HCT116 (cell line): Measurements from ENCODE around the gene ADGRD1. TPM values are rescaled to one million over a fixed set of nuclear protein-coding genes. Genes with fewer than 3 reads are reported as not detected.

Experiments used
- ATAC-seq: fragments of 200-7000 bp; cut with Tn5 transposase; 2 replicates; pipeline ENCODE4 v1.9.1; 2020; ENCODE audit warnings: mild to moderate bottlenecking, moderate library complexity
- BruUV-seq: library from RNA; stranded (reverse); fragments of 400-500 nt; replicated peaks from 2 replicates; lab custom pipeline; 2021; lab: Mats Ljungman, UMichigan
- CTCF ChIA-PET: fragments of 300-600 bp; sonication (Branson Sonifier 250); formaldehyde crosslinking; loops from one replicate; lab custom pipeline; 2021; ENCODE audit warnings: antibody characterized with exemption; lab: Charles Lee
- POLR2A ChIA-PET: fragments of 300-600, 350-600 bp; sonication (Branson Sonifier 250); formaldehyde crosslinking; loops from one replicate; lab custom pipeline; 2021; ENCODE audit warnings: antibody characterized with exemption; lab: Charles Lee
- RAD21 ChIA-PET, 2 experiments: fragments of 300-600 bp; sonication (Branson Sonifier 250); formaldehyde crosslinking; loops; one replicate each; lab custom pipeline; 2023; ENCODE audit warnings: low total read pairs in 2 of 2; ENCODE audit not compliant: uncharacterized antibody in 2 of 2, unreplicated experiment in 2 of 2, low non-redundant PET in 1 of 2; lab: Charles Lee
- DNase-seq: peaks from one replicate; pipeline ENCODE4 v3.0.0-alpha.2; 2010; ENCODE audit warnings: low read depth, low spot score
- H2AFZ ChIP-seq: fragments of 200-600 bp; shearing (Covaris generic), sonication (generic); 2 replicates; pipeline ENCODE4 v1.6.1; 2017; ENCODE audit warnings: low read depth, mixed run types, mixed read lengths, antibody characterized with exemption, low read length; ENCODE audit not compliant: poor library complexity, severe bottlenecking
- H3K27ac ChIP-seq: 2 replicates; pipeline ENCODE4 v1.5.1; 2012; ENCODE audit warnings: low read depth, low read length
- H3K27me3 ChIP-seq: fragments of 200-600 bp; sonication (generic); 2 replicates; pipeline ENCODE4 v1.6.1; 2016; ENCODE audit warnings: mixed run types, low read length, mixed read lengths; ENCODE audit not compliant: insufficient read depth
- H3K36me3 ChIP-seq, 2 experiments: fragments of 200-500 bp in 1 of 2; fragments of 200-600 bp in 1 of 2; sonication (Bioruptor generic) in 1 of 2; sonication (generic) in 1 of 2; 2 replicates each; pipeline versions ENCODE4 v1.5.1 to v1.6.1; 2014 to 2016; ENCODE audit warnings: low read length in 2 of 2, inconsistent platforms in 1 of 2, mixed read lengths in 1 of 2, mixed run types in 1 of 2; ENCODE audit not compliant: insufficient read depth in 2 of 2, control insufficient read depth in 1 of 2
- H3K4me1 ChIP-seq, 2 experiments: fragments of 200-600 bp in 1 of 2; sonication (generic) in 1 of 2; 2 replicates each; pipeline versions ENCODE4 v1.5.1 to v1.6.1; 2012 to 2017; ENCODE audit warnings: low read length in 2 of 2, inconsistent platforms in 1 of 2, mild to moderate bottlenecking in 1 of 2, mixed read lengths in 1 of 2, mixed run types in 1 of 2, moderate library complexity in 1 of 2; ENCODE audit not compliant: insufficient read depth in 2 of 2, control insufficient read depth in 1 of 2
- H3K4me2 ChIP-seq: fragments of 200-600 bp; sonication (generic); 2 replicates; pipeline ENCODE4 v1.6.1; 2017; ENCODE audit warnings: mixed run types, low read length, mixed read lengths
- H3K4me3 ChIP-seq, 2 experiments: fragments of 200-600 bp in 1 of 2; sonication (generic) in 1 of 2; replicated peaks in 1 of 2; 2 replicates each; pipeline ENCODE4 v1.5.1; 2011 to 2016; ENCODE audit warnings: low read length in 2 of 2, control low read depth in 1 of 2, low read depth in 1 of 2, mild to moderate bottlenecking in 1 of 2, mixed read lengths in 1 of 2, mixed run types in 1 of 2
- H3K79me2 ChIP-seq: fragments of 200-600 bp; sonication (generic); 2 replicates; pipeline ENCODE4 v1.6.1; 2017; ENCODE audit warnings: mild to moderate bottlenecking, mixed run types, low read length, moderate library complexity, mixed read lengths; ENCODE audit not compliant: insufficient read depth
- H3K9ac ChIP-seq: fragments of 200-600 bp; sonication (generic); 2 replicates; pipeline ENCODE4 v1.6.1; 2016; ENCODE audit warnings: low read length, mixed read lengths
- H3K9me2 ChIP-seq: fragments of 200-600 bp; sonication (generic), shearing (Covaris generic); 2 replicates; pipeline ENCODE4 v1.6.1; 2017; ENCODE audit warnings: mixed run types, mild to moderate bottlenecking, moderate library complexity; ENCODE audit not compliant: insufficient read depth
- H3K9me3 ChIP-seq, 2 experiments: fragments of 200-500 bp in 1 of 2; fragments of 200-600 bp in 1 of 2; sonication (Bioruptor generic) in 1 of 2; sonication (generic) in 1 of 2; 2 replicates each; pipeline ENCODE4 v1.6.1; 2014 to 2017; ENCODE audit warnings: low read length in 2 of 2, mixed read lengths in 2 of 2, inconsistent platforms in 1 of 2, low read depth in 1 of 2, mild to moderate bottlenecking in 1 of 2, mixed run types in 1 of 2, moderate library complexity in 1 of 2; ENCODE audit not compliant: control insufficient read depth in 1 of 2, insufficient read depth in 1 of 2
- H4K20me1 ChIP-seq: fragments of 200-600 bp; sonication (generic), shearing (Covaris generic); 2 replicates; pipeline ENCODE4 v1.6.1; 2017; ENCODE audit warnings: mixed run types, mild to moderate bottlenecking, moderate library complexity; ENCODE audit not compliant: insufficient read depth
- CBX3 ChIP-seq: IDR thresholded peaks from 2 replicates; pipeline ENCODE4 v1.6.1; 2012; ENCODE audit warnings: low read depth
- EGR1 ChIP-seq: IDR thresholded peaks from 2 replicates; pipeline ENCODE4 v1.6.1; 2012; ENCODE audit warnings: low read depth
- ELF1 ChIP-seq: IDR thresholded peaks from 2 replicates; pipeline ENCODE4 v1.6.1; 2012; ENCODE audit warnings: low read depth, borderline replicate concordance
- FOSL1 ChIP-seq: IDR thresholded peaks from 2 replicates; pipeline ENCODE4 v1.6.1; 2012; ENCODE audit warnings: low read depth
- JUND ChIP-seq: IDR thresholded peaks from 2 replicates; pipeline ENCODE4 v1.6.1; 2012
- POLR2AphosphoS5 ChIP-seq: IDR thresholded peaks from 2 replicates; pipeline ENCODE4 v1.6.1; 2011; ENCODE audit warnings: mild to moderate bottlenecking, low read depth, low read length, moderate library complexity
- RAD21 ChIP-seq: IDR thresholded peaks from 2 replicates; pipeline ENCODE4 v1.6.1; 2012; ENCODE audit warnings: low read depth, mild to moderate bottlenecking
- SP1 ChIP-seq: IDR thresholded peaks from 2 replicates; pipeline ENCODE4 v1.6.1; 2012; ENCODE audit warnings: low read depth
- SRF ChIP-seq: IDR thresholded peaks from 2 replicates; pipeline ENCODE4 v1.6.1; 2012; ENCODE audit warnings: low read depth
- YY1 ChIP-seq: IDR thresholded peaks from 2 replicates; pipeline ENCODE4 v1.6.1; 2011; ENCODE audit warnings: low read length, low read depth, moderate library complexity, mild to moderate bottlenecking; ENCODE audit not compliant: insufficient replicate concordance; ENCODE audit errors: extremely low read depth
- ZNF274 ChIP-seq: fragments of 200-500 bp; sonication (Bioruptor generic); IDR thresholded peaks from 2 replicates; pipeline ENCODE4 v1.6.1; 2014; ENCODE audit warnings: mild to moderate bottlenecking, low read depth, low read length, inconsistent platforms
- intact Hi-C: fragments of 100-400 bp; cut with micrococcal nuclease; formaldehyde crosslinking; loops from 2 replicates; pipeline ENCODE4 v1.10.0; 2022
- total RNA-seq: library from RNA; stranded (reverse); gene quantifications from one replicate; pipeline ENCODE4 v1.2.1, GENCODE V29; 2021; ENCODE audit not compliant: unreplicated experiment
- TF ChIP-seq, protein P1 (sequence below): IDR thresholded peaks from 2 replicates; pipeline ENCODE4 v1.6.1; 2012
- TF ChIP-seq, protein P2 (sequence below), 3 experiments: fragments of 200-600 bp in 1 of 3; sonication (generic) in 1 of 3; IDR thresholded peaks in 2 of 3; conservative IDR thresholded peaks in 1 of 3; 2 replicates each; pipeline ENCODE4 v1.5.1; 2012 to 2017; ENCODE audit warnings: low read depth in 2 of 3, low read length in 2 of 3, antibody characterized with exemption in 1 of 3, borderline replicate concordance in 1 of 3, control low read depth in 1 of 3, mild to moderate bottlenecking in 1 of 3, mixed read lengths in 1 of 3, mixed run types in 1 of 3, moderate library complexity in 1 of 3; ENCODE audit not compliant: insufficient read depth in 1 of 3

The ADGRD1 gene
- total RNA-seq, 1 experiment from 2014 or later = 0.44 TPM

DNA sequence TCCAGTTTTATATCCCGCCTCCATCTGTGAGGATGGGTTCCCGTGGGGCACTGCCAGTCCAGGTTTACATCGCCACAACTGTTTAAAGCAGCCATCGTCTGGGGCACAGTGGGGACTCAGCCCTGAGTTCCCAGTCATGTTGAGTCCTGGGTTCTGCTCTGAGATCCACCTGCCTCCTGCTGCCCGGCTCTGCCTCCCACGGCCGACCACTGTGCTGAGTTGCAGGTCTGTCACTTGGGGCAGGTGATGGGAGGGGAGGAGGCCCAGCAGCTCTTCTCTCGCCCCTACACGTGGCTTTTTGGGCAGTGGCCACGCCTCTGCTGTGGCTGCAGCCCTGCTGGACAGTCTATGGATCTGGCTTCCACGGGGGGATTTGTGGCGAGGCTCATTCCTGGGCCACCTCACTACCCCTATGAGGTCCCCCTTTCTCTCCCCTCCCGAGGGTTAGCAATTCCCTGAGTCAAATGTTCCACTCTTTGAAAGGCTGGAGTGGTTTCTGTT lies 143.0 kb downstream of the ADGRD1 start (continued):
- TF ChIP-seq SP1 = no peak
- no peak for TF ChIP-seq SRF
- no peak for TF ChIP-seq RAD21
- no peak for TF ChIP-seq EGR1
- TF ChIP-seq CBX3 = no peak
- TF ChIP-seq JUND = no peak
- no peak for TF ChIP-seq FOSL1
- TF ChIP-seq, protein P1, sequence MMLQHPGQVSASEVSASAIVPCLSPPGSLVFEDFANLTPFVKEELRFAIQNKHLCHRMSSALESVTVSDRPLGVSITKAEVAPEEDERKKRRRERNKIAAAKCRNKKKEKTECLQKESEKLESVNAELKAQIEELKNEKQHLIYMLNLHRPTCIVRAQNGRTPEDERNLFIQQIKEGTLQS = no peak
- TF ChIP-seq YY1 = no peak
- no peak for TF ChIP-seq ELF1
- TF ChIP-seq, protein P2, sequence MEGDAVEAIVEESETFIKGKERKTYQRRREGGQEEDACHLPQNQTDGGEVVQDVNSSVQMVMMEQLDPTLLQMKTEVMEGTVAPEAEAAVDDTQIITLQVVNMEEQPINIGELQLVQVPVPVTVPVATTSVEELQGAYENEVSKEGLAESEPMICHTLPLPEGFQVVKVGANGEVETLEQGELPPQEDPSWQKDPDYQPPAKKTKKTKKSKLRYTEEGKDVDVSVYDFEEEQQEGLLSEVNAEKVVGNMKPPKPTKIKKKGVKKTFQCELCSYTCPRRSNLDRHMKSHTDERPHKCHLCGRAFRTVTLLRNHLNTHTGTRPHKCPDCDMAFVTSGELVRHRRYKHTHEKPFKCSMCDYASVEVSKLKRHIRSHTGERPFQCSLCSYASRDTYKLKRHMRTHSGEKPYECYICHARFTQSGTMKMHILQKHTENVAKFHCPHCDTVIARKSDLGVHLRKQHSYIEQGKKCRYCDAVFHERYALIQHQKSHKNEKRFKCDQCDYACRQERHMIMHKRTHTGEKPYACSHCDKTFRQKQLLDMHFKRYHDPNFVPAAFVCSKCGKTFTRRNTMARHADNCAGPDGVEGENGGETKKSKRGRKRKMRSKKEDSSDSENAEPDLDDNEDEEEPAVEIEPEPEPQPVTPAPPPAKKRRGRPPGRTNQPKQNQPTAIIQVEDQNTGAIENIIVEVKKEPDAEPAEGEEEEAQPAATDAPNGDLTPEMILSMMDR (IDR thresholded peaks at IDR 0.05 in 2 of 3, conservative IDR thresholded peaks at IDR 0.05 in 1 of 3; ENCODE audit: borderline replicate concordance in 1 of 3, insufficient read depth in 1 of 3, low read depth in 2 of 3, low read length in 2 of 3) = no peak
- TF ChIP-seq, all 23 proteins: peak for 0

DNA sequence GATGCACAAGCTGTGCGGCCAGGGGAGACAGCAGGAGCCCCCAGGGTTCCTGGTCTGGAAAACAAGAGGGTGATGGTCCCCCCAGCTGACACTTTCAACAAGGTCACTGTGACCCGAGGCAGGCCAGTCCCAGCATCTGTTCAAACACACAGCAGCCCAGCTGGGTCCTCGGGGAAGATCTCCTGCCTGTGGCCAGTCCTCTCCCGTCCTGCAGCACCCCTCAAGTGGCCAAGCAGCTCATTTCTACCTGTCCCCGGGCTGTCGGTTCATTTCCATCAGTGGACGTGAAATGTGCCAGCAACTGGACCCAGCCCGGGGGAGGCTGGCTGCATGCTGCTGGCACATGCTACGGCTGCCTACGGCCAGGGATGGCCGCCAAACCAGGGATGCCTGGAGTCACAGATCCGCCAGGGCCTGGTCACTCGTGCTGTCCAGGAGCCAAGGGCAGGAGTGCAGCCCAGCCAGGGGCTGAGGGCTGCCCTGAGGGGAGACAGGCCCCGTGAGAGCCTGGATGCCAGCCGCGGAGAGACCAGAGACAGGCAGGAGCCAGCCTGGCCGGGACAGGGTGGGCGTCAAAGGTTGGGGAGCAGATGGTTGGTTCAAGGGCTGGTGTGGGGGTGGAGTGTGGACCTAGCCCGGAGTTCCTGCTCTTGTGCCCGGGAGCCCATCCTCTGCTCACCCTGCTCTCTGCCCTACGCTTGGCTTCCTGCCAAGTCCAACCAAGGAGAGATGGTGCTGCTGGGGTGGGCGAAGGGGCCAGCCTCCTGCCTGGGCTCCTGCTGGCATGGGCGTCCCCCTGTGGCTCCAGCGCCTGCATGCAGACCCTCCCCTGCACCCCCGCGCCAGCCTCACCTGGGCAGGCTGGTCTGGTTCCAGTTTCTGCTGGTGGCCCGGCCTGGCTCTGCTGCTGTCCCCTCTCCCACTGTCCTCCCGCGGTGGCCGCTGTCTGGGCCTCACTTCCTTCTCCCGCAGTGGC lies 143.8 kb downstream of the ADGRD1 start:
- RAD21 ChIA-PET = no interaction called here
- H3K79me2 ChIP-seq = no peaks in the 10 kb centered on the region
- no peaks in the 10 kb centered on the region for H3K9me3 ChIP-seq
- no peak for TF ChIP-seq POLR2AphosphoS5
- no peak for TF ChIP-seq ZNF274
- TF ChIP-seq, protein P1 = no peak
- no peak for TF ChIP-seq EGR1
- no peak overlapping the region for H3K4me3 ChIP-seq
- no peak overlapping the region for H2AFZ ChIP-seq
- POLR2A ChIA-PET = no interaction called here
- intact Hi-C loops = no loop called here
- no peaks in the 10 kb centered on the region for H3K36me3 ChIP-seq
- peaks cover 3% of the 10 kb centered on the region; the same call in 1 of the 2 replicates for H3K27me3 ChIP-seq
- BruUV-seq = no TSS peak
- CTCF ChIA-PET = no interaction called here
- H3K4me2 ChIP-seq = no peak overlapping the region
- ATAC-seq (no peak), DNase-seq (no peak)
- no peaks in the 10 kb centered on the region for H4K20me1 ChIP-seq
- H3K27ac ChIP-seq = no peak overlapping the region
- no peak overlapping the region for H3K9ac ChIP-seq
- H3K9me2 ChIP-seq = no peaks in the 10 kb centered on the region
- no peaks in the 10 kb centered on the region for H3K4me1 ChIP-seq
